Measurements from ENCODE around the gene CPSF7.
"Not testable (repeated sequence)": the region's sequence is repeated elsewhere in the genome, so short reads cannot be mapped to it uniquely, and the experiment has no call there.

DNA sequence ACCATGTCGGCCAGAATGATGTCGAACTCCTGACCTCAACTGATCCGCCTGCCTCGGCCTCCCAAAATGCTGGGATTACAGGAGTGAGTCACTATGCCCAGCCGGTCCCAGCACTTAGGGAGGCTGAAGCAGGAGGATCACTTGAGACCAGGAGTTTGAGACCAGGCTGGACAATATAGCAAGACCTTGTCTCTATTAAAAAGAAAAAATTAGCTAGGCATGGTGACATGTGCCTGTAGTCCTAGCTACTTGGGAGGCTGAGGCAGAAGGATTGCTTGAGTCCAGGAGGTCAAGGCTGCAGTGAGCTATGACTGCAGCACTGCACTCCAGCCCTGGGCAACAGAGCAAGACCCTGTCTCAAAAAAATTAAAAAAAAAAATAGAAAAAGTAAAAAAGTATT lies 45.9 kb downstream of the CPSF7 start:
- not testable (repeated sequence) for TF ChIP-seq EP300, POLR2A (IDR thresholded peaks at IDR 0.05)
- TF ChIP-seq, protein P1, sequence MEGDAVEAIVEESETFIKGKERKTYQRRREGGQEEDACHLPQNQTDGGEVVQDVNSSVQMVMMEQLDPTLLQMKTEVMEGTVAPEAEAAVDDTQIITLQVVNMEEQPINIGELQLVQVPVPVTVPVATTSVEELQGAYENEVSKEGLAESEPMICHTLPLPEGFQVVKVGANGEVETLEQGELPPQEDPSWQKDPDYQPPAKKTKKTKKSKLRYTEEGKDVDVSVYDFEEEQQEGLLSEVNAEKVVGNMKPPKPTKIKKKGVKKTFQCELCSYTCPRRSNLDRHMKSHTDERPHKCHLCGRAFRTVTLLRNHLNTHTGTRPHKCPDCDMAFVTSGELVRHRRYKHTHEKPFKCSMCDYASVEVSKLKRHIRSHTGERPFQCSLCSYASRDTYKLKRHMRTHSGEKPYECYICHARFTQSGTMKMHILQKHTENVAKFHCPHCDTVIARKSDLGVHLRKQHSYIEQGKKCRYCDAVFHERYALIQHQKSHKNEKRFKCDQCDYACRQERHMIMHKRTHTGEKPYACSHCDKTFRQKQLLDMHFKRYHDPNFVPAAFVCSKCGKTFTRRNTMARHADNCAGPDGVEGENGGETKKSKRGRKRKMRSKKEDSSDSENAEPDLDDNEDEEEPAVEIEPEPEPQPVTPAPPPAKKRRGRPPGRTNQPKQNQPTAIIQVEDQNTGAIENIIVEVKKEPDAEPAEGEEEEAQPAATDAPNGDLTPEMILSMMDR (IDR thresholded peaks at IDR 0.05): not testable (repeated sequence)
